Spleen (tissue), 11 donors: Measurements from ENCODE around the gene ACACA. TPM values are rescaled to one million over a fixed set of nuclear protein-coding genes. Genes with fewer than 3 reads are reported as not detected.

Source experiments
- DNase-seq: peaks from one replicate; pipeline ENCODE4 v3.0.0-alpha.2; 2020
- H3K27ac ChIP-seq, 8 donors: fragments of 200-600 bp; sonication (generic) in 7 of 8; 1 replicate in 4 of 8; 2 replicates in 4 of 8; pipeline versions ENCODE4 v1.5.0 to v1.8.0; 2016 to 2021; ENCODE audit warnings: inconsistent platforms in 4 of 8, mild to moderate bottlenecking in 4 of 8, moderate library complexity in 1 of 8
- H3K27me3 ChIP-seq, 7 donors: fragments of 200-600 bp; sonication (generic) in 6 of 7; replicated peaks in 1 of 7; 1 replicate in 4 of 7; 2 replicates in 3 of 7; pipeline versions ENCODE4 v1.5.0 to v1.8.0; 2016 to 2021; ENCODE audit warnings: inconsistent platforms in 3 of 7, mild to moderate bottlenecking in 1 of 7
- H3K36me3 ChIP-seq, 6 donors: fragments of 200-600 bp; sonication (generic) in 5 of 6; 1 replicate in 4 of 6; 2 replicates in 2 of 6; pipeline versions ENCODE4 v1.5.0 to v1.8.0; 2016 to 2021; ENCODE audit warnings: inconsistent platforms in 2 of 6
- H3K4me1 ChIP-seq, 6 donors: fragments of 200-600 bp; sonication (generic) in 5 of 6; 1 replicate in 3 of 6; 2 replicates in 3 of 6; pipeline versions ENCODE4 v1.5.0 to v1.8.0; 2016 to 2021; ENCODE audit warnings: inconsistent platforms in 3 of 6
- H3K4me3 ChIP-seq, 8 donors: fragments of 200-600 bp; sonication (generic) in 7 of 8; 1 replicate in 4 of 8; 2 replicates in 4 of 8; pipeline versions ENCODE4 v1.5.0 to v1.8.0; 2016 to 2021; ENCODE audit warnings: inconsistent platforms in 4 of 8, mild to moderate bottlenecking in 4 of 8, moderate library complexity in 2 of 8
- H3K9me3 ChIP-seq, 8 donors: fragments of 200-600 bp; sonication (generic) in 7 of 8; 1 replicate in 4 of 8; 2 replicates in 4 of 8; pipeline versions ENCODE4 v1.5.0 to v1.8.0; 2016 to 2021; ENCODE audit warnings: inconsistent platforms in 4 of 8
- CTCF ChIP-seq, 11 experiments: fragments of 200-600 bp in 7 of 11; fragments of 450-650 bp in 4 of 11; sonication (generic) in 4 of 11; IDR thresholded peaks in 8 of 11; conservative IDR thresholded peaks in 3 of 11; 1 replicate in 7 of 11; 2 replicates in 4 of 11; pipeline versions ENCODE4 v1.4.0 to v1.8.0; 2016 to 2021; ENCODE audit warnings: antibody characterized with exemption in 11 of 11, inconsistent platforms in 4 of 11, mild to moderate bottlenecking in 1 of 11
- POLR2A ChIP-seq, 3 donors: fragments of 450-650 bp; IDR thresholded peaks; one replicate each; pipeline ENCODE4 v1.5.1; 2017; ENCODE audit warnings: antibody characterized with exemption in 3 of 3, mild to moderate bottlenecking in 1 of 3
- POLR2AphosphoS5 ChIP-seq, 3 donors: sonication (generic); formaldehyde crosslinking; IDR thresholded peaks; one replicate each; pipeline ENCODE4 v1.5.1; 2017; ENCODE audit warnings: antibody characterized with exemption in 3 of 3
- WGBS, 5 donors: extraction: QIAGEN DNeasy Blood & Tissue Kit in 3 of 5; methylation state at CpG; one replicate each; pipeline versions ENCODE4 v1.1.5 to v1.1.7; 2013 to 2018; 5-methylcytosine and 5-hydroxymethylcytosine counted together
- intact Hi-C: fragments of 100-400 bp; cut with DNase I; formaldehyde crosslinking; loops from one replicate; pipeline ENCODE4 v1.15.0; 2023; ENCODE audit warnings: low total_unique reads
- polyA plus RNA-seq, 3 donors: library from polyadenylated mRNA; stranded (reverse); fragments of 200-250 nt; gene quantifications; one replicate each; pipeline ENCODE4 v1.2.1, GENCODE V29; 2013
- total RNA-seq, 7 donors: library from RNA; depleted of rRNA in 3 of 7; stranded (reverse); fragments of >200 nt in 3 of 7; fragmentation: NEBNext Ultra II Directional in 4 of 7; extraction: Animal tissue kit (Norgen Biotek cat#: 25700) in 4 of 7; gene quantifications; one replicate each; pipeline versions ENCODE4 v1.1.0 to v1.2.1, GENCODE V29; 2016 to 2021
- donor health status: healthy with polysubstance abuse.
- donor health status: DM: no; HTN: no; CAD: no; lungs with moderate emphysema.
- donor health status: DM: no; HTN: no; CAD: no.
- donor health status: Bipolar disorder and iron deficiency.
- donor health status: healthy.
- donor health status: DM: no; HTN: no; CAD: no.
- donor health status: DM: yes; HTN: yes; CAD: no.

The ACACA gene
- total and polyA plus RNA-seq, 10 donors: 3.2 to 50.8 (median 29.2) TPM

- H3K9me3 ChIP-seq: no peaks in the 10 kb centered on the region
- H3K27ac ChIP-seq: no peak overlapping the region
- no peaks in the 10 kb centered on the region for H3K27me3 ChIP-seq
- no peaks in the 10 kb centered on the region for H3K4me1 ChIP-seq
- H3K36me3 ChIP-seq: peaks cover 0 to 17% (median 0%) of the 10 kb centered on the region in 6 donors
- no peak for DNase-seq
- no peak overlapping the region for H3K4me3 ChIP-seq
- intact Hi-C loops: no loop called here
- no peak for TF ChIP-seq CTCF (IDR thresholded peaks at IDR 0.05 in 8 of 11, conservative IDR thresholded peaks at IDR 0.05 in 3 of 11)
- no peak for TF ChIP-seq POLR2AphosphoS5 (IDR thresholded peaks at IDR 0.05)
- TF ChIP-seq POLR2A (IDR thresholded peaks at IDR 0.05): no peak
Measured at GRCh38 chr17:37315601-37316000, 91.0 kb downstream of the ACACA start.

- no peak overlapping the region for H3K27ac ChIP-seq
- DNase-seq: no peak
- no peaks in the 10 kb centered on the region for H3K9me3 ChIP-seq
- 86 to 96% (median 93%) methylated on average over 3 of the region's 3 CpGs for WGBS, 5 donors
- no peaks in the 10 kb centered on the region for H3K4me1 ChIP-seq
- peaks cover 0 to 5% (median 0%) of the 10 kb centered on the region in 6 donors for H3K36me3 ChIP-seq
- H3K4me3 ChIP-seq: no peak overlapping the region
- no peak for TF ChIP-seq POLR2AphosphoS5 (IDR thresholded peaks at IDR 0.05)
- TF ChIP-seq POLR2A (IDR thresholded peaks at IDR 0.05): no peak
- TF ChIP-seq CTCF (IDR thresholded peaks at IDR 0.05 in 8 of 11, conservative IDR thresholded peaks at IDR 0.05 in 3 of 11): no peak
- intact Hi-C loops: no loop called here
- H3K27me3 ChIP-seq: no peaks in the 10 kb centered on the region
Measured at GRCh38 chr17:37312137-37312923, 94.3 kb downstream of the ACACA start.

- 49 to 89% (median 89%) methylated on average over 1 of the region's 1 CpG for WGBS, 5 donors
- TF ChIP-seq CTCF (IDR thresholded peaks at IDR 0.05 in 8 of 11, conservative IDR thresholded peaks at IDR 0.05 in 3 of 11) (no peak), POLR2AphosphoS5 (IDR thresholded peaks at IDR 0.05) (no peak), POLR2A (IDR thresholded peaks at IDR 0.05) (no peak)
- intact Hi-C loops: no loop called here
Measured at GRCh38 chr17:37310940-37311339, 95.7 kb downstream of the ACACA start.

GRCh38 chr17:37309051-37309450 is 97.6 kb downstream of the ACACA start:
- TF ChIP-seq POLR2AphosphoS5 (IDR thresholded peaks at IDR 0.05): no peak
- no peak for TF ChIP-seq POLR2A (IDR thresholded peaks at IDR 0.05)
- no peak for TF ChIP-seq CTCF (IDR thresholded peaks at IDR 0.05 in 8 of 11, conservative IDR thresholded peaks at IDR 0.05 in 3 of 11)
- no peaks in the 10 kb centered on the region for H3K4me1 ChIP-seq
- intact Hi-C loops: no loop called here
- no peak overlapping the region for H3K27ac ChIP-seq
- no peaks in the 10 kb centered on the region for H3K27me3 ChIP-seq
- no peak overlapping the region for H3K4me3 ChIP-seq
- DNase-seq: no peak
- peaks cover 0 to 8% (median 0%) of the 10 kb centered on the region in 6 donors for H3K36me3 ChIP-seq
- no peaks in the 10 kb centered on the region for H3K9me3 ChIP-seq
- 83 to 98% (median 97%) methylated on average over 5 of the region's 5 CpGs for WGBS, 5 donors

More at GRCh38 chr17:37310940-37311339, 95.7 kb downstream of the ACACA start:
- no peaks in the 10 kb centered on the region for H3K36me3 ChIP-seq
- no peak for DNase-seq
- no peaks in the 10 kb centered on the region for H3K27me3 ChIP-seq
- no peaks in the 10 kb centered on the region for H3K4me1 ChIP-seq
- H3K4me3 ChIP-seq: no peak overlapping the region
- H3K9me3 ChIP-seq: no peaks in the 10 kb centered on the region
- no peak overlapping the region for H3K27ac ChIP-seq
